OCI-LY1 (cell line): Measurements from ENCODE around the gene KIRREL3.

ENCODE experiments used
- H2AFZ ChIP-seq: fragments of 200-600 bp; sonication (generic), shearing (Covaris generic); 2 replicates; pipeline ENCODE4 v1.6.0; 2014; ENCODE audit warnings: antibody characterized with exemption, mild to moderate bottlenecking, low read length
- H3F3A ChIP-seq: fragments of 200-600 bp; sonication (generic), shearing (Covaris generic); 2 replicates; pipeline ENCODE4 v1.6.0; 2014; ENCODE audit warnings: mild to moderate bottlenecking, antibody characterized with exemption, low read length, moderate library complexity; ENCODE audit not compliant: insufficient read depth
- H3K27ac ChIP-seq: fragments of 200-600 bp; sonication (generic); 2 replicates; pipeline ENCODE4 v1.5.1; 2014; ENCODE audit warnings: low read length, mixed run types, mild to moderate bottlenecking, low read depth; ENCODE audit not compliant: poor library complexity, severe bottlenecking
- H3K27me3 ChIP-seq: fragments of 200-600 bp; sonication (generic); 2 replicates; pipeline ENCODE4 v1.6.0; 2014; ENCODE audit warnings: antibody characterized with exemption, mild to moderate bottlenecking, low read length, moderate library complexity; ENCODE audit not compliant: insufficient read depth
- H3K36me3 ChIP-seq: fragments of 200-600 bp; sonication (generic); 2 replicates; pipeline ENCODE4 v1.6.1; 2014; ENCODE audit warnings: mild to moderate bottlenecking, antibody characterized with exemption, low read length, moderate library complexity, mixed read lengths; ENCODE audit not compliant: insufficient read depth
- H3K4me1 ChIP-seq: fragments of 200-600 bp; sonication (generic); 2 replicates; pipeline ENCODE4 v1.5.1; 2014; ENCODE audit warnings: mild to moderate bottlenecking, low read length, moderate library complexity; ENCODE audit not compliant: insufficient read depth, severe bottlenecking
- H3K4me2 ChIP-seq: fragments of 200-600 bp; sonication (generic), shearing (Covaris generic); 2 replicates; pipeline ENCODE4 v1.6.1; 2014; ENCODE audit warnings: low read length
- H3K4me3 ChIP-seq: fragments of 200-600 bp; sonication (generic); 2 replicates; pipeline ENCODE4 v1.5.1; 2014; ENCODE audit warnings: low read length, low read depth, mild to moderate bottlenecking, mixed read lengths; ENCODE audit not compliant: poor library complexity, severe bottlenecking
- H3K79me2 ChIP-seq: fragments of 200-600 bp; shearing (Covaris generic); 2 replicates; pipeline ENCODE4 v1.6.1; 2016; ENCODE audit warnings: mixed run types, low read length, mixed read lengths; ENCODE audit not compliant: insufficient read depth
- H3K9ac ChIP-seq: fragments of 200-600 bp; sonication (generic), shearing (Covaris generic); 2 replicates; pipeline ENCODE4 v1.6.1; 2014; ENCODE audit warnings: mild to moderate bottlenecking, low read length, mixed read lengths
- H3K9me2 ChIP-seq: fragments of 200-600 bp; sonication (generic), shearing (Covaris generic); 2 replicates; pipeline ENCODE4 v1.6.1; 2014; ENCODE audit warnings: low read depth, mild to moderate bottlenecking, low read length, mixed read lengths
- H3K9me3 ChIP-seq: fragments of 200-600 bp; shearing (Covaris generic); 2 replicates; pipeline ENCODE4 v1.6.1; 2014; ENCODE audit warnings: low read length, mixed read lengths
- H4K20me1 ChIP-seq: fragments of 200-600 bp; sonication (generic), shearing (Covaris generic); 2 replicates; pipeline ENCODE4 v1.6.0; 2016; ENCODE audit warnings: mild to moderate bottlenecking, low read length; ENCODE audit not compliant: insufficient read depth
- EZH2 ChIP-seq: fragments of 200-600 bp; sonication (generic), shearing (Covaris generic); IDR thresholded peaks from 2 replicates; pipeline ENCODE4 v1.8.0; 2017; ENCODE audit warnings: borderline replicate concordance, mixed run types, mild to moderate bottlenecking, antibody characterized with exemption, low read length, moderate library complexity, mixed read lengths
- TF ChIP-seq, protein P1 (sequence below): fragments of 200-600 bp; sonication (generic), shearing (Covaris generic); IDR thresholded peaks from 2 replicates; pipeline ENCODE4 v1.5.1; 2017; ENCODE audit warnings: mild to moderate bottlenecking, antibody characterized with exemption, low read length, moderate library complexity, mixed read lengths

The KIRREL3 gene

DNA sequence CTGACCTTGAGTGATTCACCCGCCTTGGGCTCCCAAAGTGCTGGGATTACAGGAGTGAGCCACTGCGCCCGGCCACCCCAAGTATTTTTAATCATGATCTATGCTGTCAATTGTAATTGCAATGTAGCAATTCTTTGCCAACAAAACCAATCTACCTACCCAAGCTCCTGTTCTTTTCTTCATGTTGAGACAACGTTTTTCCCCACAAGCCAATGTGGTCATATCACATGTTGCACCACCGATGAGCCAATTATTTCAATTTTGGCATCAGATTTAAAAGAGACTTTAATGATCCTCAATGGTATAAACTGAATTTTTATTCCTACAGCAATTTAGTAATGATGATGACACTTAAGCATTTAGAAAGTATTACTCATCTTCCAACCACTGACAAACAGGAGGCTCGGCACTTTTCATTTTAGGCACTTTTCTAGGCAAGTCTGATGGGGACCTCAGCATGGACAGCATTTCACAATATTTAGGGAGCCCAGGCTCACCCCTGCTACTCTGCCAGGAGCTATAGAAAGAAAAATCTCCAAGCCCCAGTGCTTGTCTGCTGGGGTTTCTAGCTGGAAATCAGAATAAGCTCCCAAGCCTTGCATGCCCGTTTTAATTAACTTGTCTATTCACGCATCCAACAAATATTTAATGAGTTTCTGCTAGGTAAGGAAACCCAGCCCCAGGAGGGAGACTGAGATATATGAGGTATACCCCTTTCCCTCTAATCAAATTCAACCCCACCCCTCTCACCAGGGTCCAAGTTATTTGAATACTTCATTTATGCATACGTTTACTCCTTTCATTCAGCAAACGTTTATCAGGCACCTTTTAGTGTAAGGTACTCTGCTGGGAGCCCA is 353.6 kb downstream of the KIRREL3 start:
- TF ChIP-seq EZH2 = no peak
- TF ChIP-seq, protein P1, sequence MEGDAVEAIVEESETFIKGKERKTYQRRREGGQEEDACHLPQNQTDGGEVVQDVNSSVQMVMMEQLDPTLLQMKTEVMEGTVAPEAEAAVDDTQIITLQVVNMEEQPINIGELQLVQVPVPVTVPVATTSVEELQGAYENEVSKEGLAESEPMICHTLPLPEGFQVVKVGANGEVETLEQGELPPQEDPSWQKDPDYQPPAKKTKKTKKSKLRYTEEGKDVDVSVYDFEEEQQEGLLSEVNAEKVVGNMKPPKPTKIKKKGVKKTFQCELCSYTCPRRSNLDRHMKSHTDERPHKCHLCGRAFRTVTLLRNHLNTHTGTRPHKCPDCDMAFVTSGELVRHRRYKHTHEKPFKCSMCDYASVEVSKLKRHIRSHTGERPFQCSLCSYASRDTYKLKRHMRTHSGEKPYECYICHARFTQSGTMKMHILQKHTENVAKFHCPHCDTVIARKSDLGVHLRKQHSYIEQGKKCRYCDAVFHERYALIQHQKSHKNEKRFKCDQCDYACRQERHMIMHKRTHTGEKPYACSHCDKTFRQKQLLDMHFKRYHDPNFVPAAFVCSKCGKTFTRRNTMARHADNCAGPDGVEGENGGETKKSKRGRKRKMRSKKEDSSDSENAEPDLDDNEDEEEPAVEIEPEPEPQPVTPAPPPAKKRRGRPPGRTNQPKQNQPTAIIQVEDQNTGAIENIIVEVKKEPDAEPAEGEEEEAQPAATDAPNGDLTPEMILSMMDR = no peak
- no peak overlapping the region for H3K9ac ChIP-seq

DNA sequence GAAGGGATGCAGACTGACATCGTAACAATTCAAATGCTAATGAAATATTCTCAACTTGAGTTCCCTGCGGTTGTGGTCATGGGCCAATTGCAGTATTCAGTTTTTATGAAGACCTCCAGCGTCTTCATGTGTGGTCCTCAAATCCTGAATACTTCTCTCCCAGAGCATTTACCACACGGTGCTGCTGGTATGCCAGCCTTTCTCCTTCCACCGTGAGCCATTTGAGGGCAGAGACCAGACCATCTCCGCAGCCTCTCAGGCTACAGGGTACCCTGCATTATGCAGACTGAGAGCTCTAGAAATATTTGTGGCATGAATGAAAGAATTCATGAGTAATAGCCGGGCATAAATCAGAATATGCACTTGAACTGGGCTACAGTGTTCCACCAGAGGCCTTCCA is 355.4 kb downstream of the KIRREL3 start:
- H3K27ac ChIP-seq = no peak overlapping the region
- H3K4me3 ChIP-seq = no peak overlapping the region
- no peak overlapping the region for H2AFZ ChIP-seq
- H3F3A ChIP-seq = no peaks in the 10 kb centered on the region
- TF ChIP-seq, protein P1 = no peak
- no peak for TF ChIP-seq EZH2
- H3K36me3 ChIP-seq = no peaks in the 10 kb centered on the region
- H3K9me2 ChIP-seq = no peaks in the 10 kb centered on the region
- H3K79me2 ChIP-seq = no peaks in the 10 kb centered on the region
- no peaks in the 10 kb centered on the region for H4K20me1 ChIP-seq
- no peak overlapping the region for H3K9ac ChIP-seq
- no peaks in the 10 kb centered on the region for H3K27me3 ChIP-seq
- H3K4me2 ChIP-seq = no peak overlapping the region
- H3K4me1 ChIP-seq = no peaks in the 10 kb centered on the region
- no peaks in the 10 kb centered on the region for H3K9me3 ChIP-seq

More for the DNA sequence above, 353.6 kb downstream of the KIRREL3 start:
- H3K27me3 ChIP-seq = no peaks in the 10 kb centered on the region
- no peaks in the 10 kb centered on the region for H3K79me2 ChIP-seq
- H2AFZ ChIP-seq = no peak overlapping the region
- H3K4me3 ChIP-seq = no peak overlapping the region
- H3K27ac ChIP-seq = no peak overlapping the region
- no peaks in the 10 kb centered on the region for H3K9me3 ChIP-seq
- no peaks in the 10 kb centered on the region for H3K9me2 ChIP-seq
- H3F3A ChIP-seq = no peaks in the 10 kb centered on the region
- no peaks in the 10 kb centered on the region for H4K20me1 ChIP-seq
- no peak overlapping the region for H3K4me2 ChIP-seq
- H3K36me3 ChIP-seq = no peaks in the 10 kb centered on the region
- H3K4me1 ChIP-seq = no peaks in the 10 kb centered on the region

DNA sequence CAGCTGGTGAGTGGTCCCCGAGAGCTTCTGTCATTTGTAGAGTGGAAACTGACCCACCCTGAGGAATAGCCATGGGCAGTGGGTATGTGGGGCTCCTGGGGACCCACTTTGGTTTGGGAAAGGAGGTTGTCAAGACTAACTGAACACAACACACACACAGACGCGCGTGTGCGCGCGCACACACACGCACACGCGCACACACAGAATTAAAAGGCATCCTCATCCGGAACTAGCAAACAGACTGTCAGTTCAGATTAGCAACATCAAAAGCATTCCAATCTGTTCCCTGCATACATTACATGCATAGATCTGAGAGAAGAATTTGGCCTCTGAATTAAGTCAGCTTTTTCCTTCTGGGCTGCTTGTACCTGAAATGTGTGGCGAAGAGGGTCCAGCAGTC is 360.4 kb downstream of the KIRREL3 start:
- no peaks in the 10 kb centered on the region for H4K20me1 ChIP-seq
- H3F3A ChIP-seq = no peaks in the 10 kb centered on the region
- H3K27ac ChIP-seq = no peak overlapping the region
- no peaks in the 10 kb centered on the region for H3K9me2 ChIP-seq
- no peaks in the 10 kb centered on the region for H3K9me3 ChIP-seq
- no peak overlapping the region for H3K4me2 ChIP-seq
- H3K79me2 ChIP-seq = no peaks in the 10 kb centered on the region
- no peaks in the 10 kb centered on the region for H3K27me3 ChIP-seq
- H3K36me3 ChIP-seq = no peaks in the 10 kb centered on the region
- no peak overlapping the region for H3K4me3 ChIP-seq
- no peaks in the 10 kb centered on the region for H3K4me1 ChIP-seq
- H2AFZ ChIP-seq = no peak overlapping the region
- TF ChIP-seq, protein P1 = no peak
- no peak for TF ChIP-seq EZH2
- H3K9ac ChIP-seq = no peak overlapping the region
